GM12878 (cell line): Measurements from ENCODE around the gene CDK5RAP3. TPM values are rescaled to one million over a fixed set of nuclear protein-coding genes. Genes with fewer than 3 reads are reported as not detected.
A peak's percentile ranks its signal among the peaks of the same experiment; 100 is the strongest.

ENCODE experiments used
- BRCA1 ChIP-seq: IDR thresholded peaks from 2 replicates; pipeline ENCODE4 v1.6.1; 2011; ENCODE audit warnings: low read depth, low read length, improper control_type of control experiment
- CREB1 ChIP-seq: IDR thresholded peaks from 2 replicates; pipeline ENCODE4 v1.6.1; 2012; ENCODE audit warnings: low read depth, mild to moderate bottlenecking, inconsistent platforms
- EP300 ChIP-seq, 2 experiments: fragments of 150-350 bp in 1 of 2; IDR thresholded peaks; 2 replicates each; pipeline ENCODE4 v1.6.1; 2011 to 2012; ENCODE audit warnings: low read depth in 2 of 2, low read length in 2 of 2, borderline replicate concordance in 1 of 2, improper control_type of control experiment in 1 of 2, inconsistent platforms in 1 of 2; ENCODE audit not compliant: control insufficient read depth in 1 of 2
- EZH2 ChIP-seq: IDR thresholded peaks from 2 replicates; pipeline ENCODE4 v1.6.1; 2012; ENCODE audit warnings: low read depth, mild to moderate bottlenecking, control low read depth, inconsistent platforms, low read length, borderline replicate concordance; ENCODE audit not compliant: control insufficient read depth
- FOS ChIP-seq: IDR thresholded peaks from 3 replicates; pipeline ENCODE4 v1.6.1; 2011; ENCODE audit warnings: borderline replicate concordance; ENCODE audit not compliant: insufficient read length; ENCODE audit errors: extremely low read depth
- JUNB ChIP-seq: IDR thresholded peaks from 2 replicates; pipeline ENCODE4 v1.6.1; 2016; ENCODE audit warnings: antibody characterized with exemption, mild to moderate bottlenecking
- KLF5 ChIP-seq: fragments of 450-650 bp; IDR thresholded peaks from 2 replicates; pipeline ENCODE4 v1.6.1; 2014; ENCODE audit warnings: mild to moderate bottlenecking; ENCODE audit not compliant: partially characterized antibody
- MTA2 ChIP-seq: fragments of 450-650 bp; IDR thresholded peaks from 2 replicates; pipeline ENCODE4 v1.6.1; 2016; ENCODE audit warnings: low read depth, mild to moderate bottlenecking, moderate library complexity
- MXI1 ChIP-seq: fragments of 150-350 bp; IDR thresholded peaks from 2 replicates; pipeline ENCODE4 v1.6.1; 2011; ENCODE audit warnings: low read depth, mild to moderate bottlenecking, inconsistent platforms, low read length, improper control_type of control experiment
- NR2C1 ChIP-seq: fragments of 450-650 bp; IDR thresholded peaks from 2 replicates; pipeline ENCODE4 v1.6.1; 2017; ENCODE audit warnings: antibody characterized with exemption, mild to moderate bottlenecking, moderate library complexity
- PKNOX1 ChIP-seq: fragments of 450-650 bp; IDR thresholded peaks from 2 replicates; pipeline ENCODE4 v1.6.1; 2016; ENCODE audit warnings: mild to moderate bottlenecking
- RUNX3 ChIP-seq: IDR thresholded peaks from 2 replicates; pipeline ENCODE4 v1.6.1; 2012; ENCODE audit warnings: low read length, inconsistent platforms
- SIX5 ChIP-seq: IDR thresholded peaks from 2 replicates; pipeline ENCODE4 v1.6.1; 2011; ENCODE audit warnings: mild to moderate bottlenecking, low read depth, low read length, moderate library complexity; ENCODE audit not compliant: severe bottlenecking
- TARDBP ChIP-seq: IDR thresholded peaks from 2 replicates; pipeline ENCODE4 v1.6.1; 2016; ENCODE audit warnings: borderline replicate concordance
- TBL1XR1 ChIP-seq: IDR thresholded peaks from 2 replicates; pipeline ENCODE4 v1.6.1; 2012; ENCODE audit warnings: low read depth, low read length, improper control_type of control experiment
- ZBED1 ChIP-seq: IDR thresholded peaks from 2 replicates; pipeline ENCODE4 v1.6.1; 2016; ENCODE audit warnings: borderline replicate concordance
- ZNF274 ChIP-seq: IDR thresholded peaks from one replicate; pipeline ENCODE4 v1.8.0; 2011; ENCODE audit not compliant: insufficient read length, insufficient read depth
- ZNF622 ChIP-seq: fragments of 450-650 bp; IDR thresholded peaks from 2 replicates; pipeline ENCODE4 v1.6.1; 2017; ENCODE audit warnings: mild to moderate bottlenecking, inconsistent platforms
- polyA plus RNA-seq, 11 experiments: library from polyadenylated mRNA; depleted of rRNA in 4 of 11; unstranded in 6 of 11; stranded (reverse) in 5 of 11; fragments of >200 nt; fragmentation: Nextera tagmentation in 4 of 11; fragmentation: Illumina TruSeq in 1 of 11; extraction: Ambion mirVana in 4 of 11; extraction: Trizol in 1 of 11; gene quantifications; 1 replicate in 1 of 11; 2 replicates in 10 of 11; pipeline versions ENCODE4 v1.2.1 to v1.2.3, GENCODE V29; 2011 to 2016; ENCODE audit warnings: inconsistent platforms in 2 of 11, missing spikeins in 2 of 11, low read depth in 1 of 11
- total RNA-seq, 4 experiments: library from RNA; depleted of rRNA in 3 of 4; stranded (reverse); fragments of >200 nt in 3 of 4; fragmentation: Illumina TruSeq in 1 of 4; extraction: Trizol in 1 of 4; gene quantifications; 2 replicates each; pipeline versions ENCODE4 v1.2.1 to v1.2.3, GENCODE V29; 2013 to 2021
- TF ChIP-seq, protein P1 (sequence below): IDR thresholded peaks from 2 replicates; pipeline ENCODE4 v1.6.1; 2012; ENCODE audit warnings: low read length, inconsistent platforms
- TF ChIP-seq, protein P2 (sequence below): fragments of 450-650 bp; IDR thresholded peaks from 2 replicates; pipeline ENCODE4 v1.6.1; 2018; ENCODE audit warnings: mild to moderate bottlenecking, low read depth, moderate library complexity; ENCODE audit not compliant: partially characterized antibody
- TF ChIP-seq, protein P3 (sequence below): fragments of 150-350 bp; IDR thresholded peaks from 2 replicates; pipeline ENCODE4 v1.6.1; 2016; ENCODE audit warnings: low read depth, low read length

The CDK5RAP3 gene
- total and polyA plus RNA-seq, 10 of the 15 experiments (the other 5 are each of a cell fraction or from before 2014, with no cell fraction given), result 69.4 to 237 (median 160) TPM

DNA sequence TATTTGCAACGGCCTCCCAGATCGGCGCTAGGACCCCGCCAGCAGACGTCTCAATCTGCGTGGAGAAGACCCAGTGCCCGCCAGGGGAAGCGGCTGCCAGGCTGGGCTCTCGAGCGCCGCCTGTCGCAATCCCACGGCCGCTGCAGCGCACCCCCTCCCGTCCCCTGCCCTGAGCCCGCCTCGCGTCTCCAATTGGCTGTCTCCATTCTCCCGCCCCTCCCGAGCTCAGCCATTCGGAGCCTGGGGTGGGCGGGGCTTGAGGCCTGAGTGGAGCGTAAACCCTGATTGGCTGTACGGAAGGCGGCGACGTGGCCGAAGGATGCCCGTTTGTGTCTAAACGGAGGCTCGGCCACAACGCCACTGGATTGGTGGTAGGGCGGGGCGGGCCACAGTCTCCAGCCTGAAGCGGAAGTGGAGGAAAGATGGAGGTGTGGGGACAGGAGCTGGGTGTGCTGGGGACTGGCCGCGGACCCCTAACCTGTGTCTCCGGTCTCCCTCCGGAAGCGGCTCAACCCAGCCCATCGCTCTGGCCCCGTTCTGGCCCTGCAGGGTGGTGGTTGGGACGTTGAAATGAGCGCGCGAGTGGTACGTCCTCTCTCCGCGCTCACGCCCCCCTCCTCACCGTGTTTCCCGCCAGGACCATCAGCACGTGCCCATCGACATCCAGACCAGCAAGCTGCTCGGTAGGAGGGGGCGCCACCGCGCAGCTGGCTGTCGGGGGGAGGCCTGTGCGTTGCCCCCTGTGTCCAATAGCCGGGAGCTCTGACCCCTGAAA, at the start of gene CDK5RAP3 (continued):
- TF ChIP-seq PKNOX1 (peak; percentile 88), SIX5 (no peak), KLF5 (no peak), BRCA1 (no peak), ZNF274 (no peak), EP300 (IDR thresholded peaks at IDR 0.05; ENCODE audit: borderline replicate concordance in 1 of 2, control insufficient read depth in 1 of 2, low read depth in 2 of 2, low read length in 2 of 2) (no peak), TARDBP (no peak), MXI1 (peak; percentile 71), NR2C1 (no peak), CREB1 (peak; percentile 79), MTA2 (no peak), FOS (peak; percentile 39), ZBED1 (no peak), ZNF622 (no peak), JUNB (no peak), RUNX3 (no peak), TBL1XR1 (no peak), EZH2 (no peak)
- TF ChIP-seq, protein P1, sequence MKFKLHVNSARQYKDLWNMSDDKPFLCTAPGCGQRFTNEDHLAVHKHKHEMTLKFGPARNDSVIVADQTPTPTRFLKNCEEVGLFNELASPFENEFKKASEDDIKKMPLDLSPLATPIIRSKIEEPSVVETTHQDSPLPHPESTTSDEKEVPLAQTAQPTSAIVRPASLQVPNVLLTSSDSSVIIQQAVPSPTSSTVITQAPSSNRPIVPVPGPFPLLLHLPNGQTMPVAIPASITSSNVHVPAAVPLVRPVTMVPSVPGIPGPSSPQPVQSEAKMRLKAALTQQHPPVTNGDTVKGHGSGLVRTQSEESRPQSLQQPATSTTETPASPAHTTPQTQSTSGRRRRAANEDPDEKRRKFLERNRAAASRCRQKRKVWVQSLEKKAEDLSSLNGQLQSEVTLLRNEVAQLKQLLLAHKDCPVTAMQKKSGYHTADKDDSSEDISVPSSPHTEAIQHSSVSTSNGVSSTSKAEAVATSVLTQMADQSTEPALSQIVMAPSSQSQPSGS, result no peak
- TF ChIP-seq, protein P2, sequence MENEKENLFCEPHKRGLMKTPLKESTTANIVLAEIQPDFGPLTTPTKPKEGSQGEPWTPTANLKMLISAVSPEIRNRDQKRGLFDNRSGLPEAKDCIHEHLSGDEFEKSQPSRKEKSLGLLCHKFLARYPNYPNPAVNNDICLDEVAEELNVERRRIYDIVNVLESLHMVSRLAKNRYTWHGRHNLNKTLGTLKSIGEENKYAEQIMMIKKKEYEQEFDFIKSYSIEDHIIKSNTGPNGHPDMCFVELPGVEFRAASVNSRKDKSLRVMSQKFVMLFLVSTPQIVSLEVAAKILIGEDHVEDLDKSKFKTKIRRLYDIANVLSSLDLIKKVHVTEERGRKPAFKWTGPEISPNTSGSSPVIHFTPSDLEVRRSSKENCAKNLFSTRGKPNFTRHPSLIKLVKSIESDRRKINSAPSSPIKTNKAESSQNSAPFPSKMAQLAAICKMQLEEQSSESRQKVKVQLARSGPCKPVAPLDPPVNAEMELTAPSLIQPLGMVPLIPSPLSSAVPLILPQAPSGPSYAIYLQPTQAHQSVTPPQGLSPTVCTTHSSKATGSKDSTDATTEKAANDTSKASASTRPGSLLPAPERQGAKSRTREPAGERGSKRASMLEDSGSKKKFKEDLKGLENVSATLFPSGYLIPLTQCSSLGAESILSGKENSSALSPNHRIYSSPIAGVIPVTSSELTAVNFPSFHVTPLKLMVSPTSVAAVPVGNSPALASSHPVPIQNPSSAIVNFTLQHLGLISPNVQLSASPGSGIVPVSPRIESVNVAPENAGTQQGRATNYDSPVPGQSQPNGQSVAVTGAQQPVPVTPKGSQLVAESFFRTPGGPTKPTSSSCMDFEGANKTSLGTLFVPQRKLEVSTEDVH, result peak; percentile 93
- TF ChIP-seq, protein P3, sequence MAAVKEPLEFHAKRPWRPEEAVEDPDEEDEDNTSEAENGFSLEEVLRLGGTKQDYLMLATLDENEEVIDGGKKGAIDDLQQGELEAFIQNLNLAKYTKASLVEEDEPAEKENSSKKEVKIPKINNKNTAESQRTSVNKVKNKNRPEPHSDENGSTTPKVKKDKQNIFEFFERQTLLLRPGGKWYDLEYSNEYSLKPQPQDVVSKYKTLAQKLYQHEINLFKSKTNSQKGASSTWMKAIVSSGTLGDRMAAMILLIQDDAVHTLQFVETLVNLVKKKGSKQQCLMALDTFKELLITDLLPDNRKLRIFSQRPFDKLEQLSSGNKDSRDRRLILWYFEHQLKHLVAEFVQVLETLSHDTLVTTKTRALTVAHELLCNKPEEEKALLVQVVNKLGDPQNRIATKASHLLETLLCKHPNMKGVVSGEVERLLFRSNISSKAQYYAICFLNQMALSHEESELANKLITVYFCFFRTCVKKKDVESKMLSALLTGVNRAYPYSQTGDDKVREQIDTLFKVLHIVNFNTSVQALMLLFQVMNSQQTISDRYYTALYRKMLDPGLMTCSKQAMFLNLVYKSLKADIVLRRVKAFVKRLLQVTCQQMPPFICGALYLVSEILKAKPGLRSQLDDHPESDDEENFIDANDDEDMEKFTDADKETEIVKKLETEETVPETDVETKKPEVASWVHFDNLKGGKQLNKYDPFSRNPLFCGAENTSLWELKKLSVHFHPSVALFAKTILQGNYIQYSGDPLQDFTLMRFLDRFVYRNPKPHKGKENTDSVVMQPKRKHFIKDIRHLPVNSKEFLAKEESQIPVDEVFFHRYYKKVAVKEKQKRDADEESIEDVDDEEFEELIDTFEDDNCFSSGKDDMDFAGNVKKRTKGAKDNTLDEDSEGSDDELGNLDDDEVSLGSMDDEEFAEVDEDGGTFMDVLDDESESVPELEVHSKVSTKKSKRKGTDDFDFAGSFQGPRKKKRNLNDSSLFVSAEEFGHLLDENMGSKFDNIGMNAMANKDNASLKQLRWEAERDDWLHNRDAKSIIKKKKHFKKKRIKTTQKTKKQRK, result peak; percentile 44; the same call in 1 of the 2 replicates
